AG09309 (cell line): Measurements from ENCODE around the gene SLC9A8.
A peak's percentile ranks its signal among the peaks of the same experiment; 100 is the strongest.

ENCODE experiments used
- DNase-seq: peaks from one replicate; pipeline ENCODE4 v3.0.0-alpha.2; 2010; ENCODE audit warnings: low read depth
- H3K4me3 ChIP-seq: 2 replicates; pipeline ENCODE4 v1.5.1; 2011; ENCODE audit warnings: mild to moderate bottlenecking, low read depth, low read length, moderate library complexity; ENCODE audit not compliant: control insufficient read depth
- CTCF ChIP-seq: IDR thresholded peaks from 2 replicates; pipeline ENCODE4 v1.5.1; 2011; ENCODE audit warnings: mild to moderate bottlenecking, low read depth, low read length, inconsistent platforms; ENCODE audit not compliant: insufficient read depth, control insufficient read depth; ENCODE audit errors: missing control alignments

Gene SLC9A8

GRCh38 chr20:49812507-49813304, at the start of gene SLC9A8:
Gene SLC9A8, plus strand, starts transcription at chr20:49812828. Its CDS starts 95 bp downstream, at chr20:49812923.
- peak; percentile 30 for TF ChIP-seq CTCF
- DNase-seq, result no peak
- peak within 1 kb of the TSS; percentile 63 for H3K4me3 ChIP-seq

- no peak for TF ChIP-seq CTCF
Observed at GRCh38 chr20:49762940-49763766, 49.5 kb upstream of the SLC9A8 start.

GRCh38 chr20:49765413-49765736, 47.3 kb upstream of the SLC9A8 start:
- DNase-seq, result no peak
- H3K4me3 ChIP-seq, result no peak overlapping the region
- no peak for TF ChIP-seq CTCF

More at GRCh38 chr20:49762940-49763766, 49.5 kb upstream of the SLC9A8 start:
- no peak overlapping the region for H3K4me3 ChIP-seq
- DNase-seq, result no peak

- DNase-seq, result no peak
- TF ChIP-seq CTCF, result no peak
Observed at GRCh38 chr20:49765846-49766541, 46.6 kb upstream of the SLC9A8 start.

GRCh38 chr20:49766979-49767521, 45.6 kb upstream of the SLC9A8 start:
- no peak overlapping the region for H3K4me3 ChIP-seq
- no peak for DNase-seq
- no peak for TF ChIP-seq CTCF

More at GRCh38 chr20:49765846-49766541, 46.6 kb upstream of the SLC9A8 start:
- no peak overlapping the region for H3K4me3 ChIP-seq
